Activated T-cell treated with anti-CD3 and anti-CD28 coated beads for 48 hours (primary cell): ENCODE results near the gene SLC37A4.
"Not testable (repeated sequence)": the region's sequence is repeated elsewhere in the genome, so short reads cannot be mapped to it uniquely, and the experiment has no call there.

Experiments
- DNase-seq: peaks from one replicate; pipeline ENCODE4 v3.0.0-alpha.2; 2020; ENCODE audit warnings: low read depth

The SLC37A4 gene

GRCh38 chr11:119041821-119042514 is 11.3 kb upstream of the SLC37A4 start:
- no peak for DNase-seq

GRCh38 chr11:119039471-119039870 is 8.8 kb upstream of the SLC37A4 start:
- not testable (repeated sequence) for DNase-seq

GRCh38 chr11:119038884-119039283 is 8.2 kb upstream of the SLC37A4 start:
- DNase-seq: no peak

GRCh38 chr11:119034813-119035212 is 4.1 kb upstream of the SLC37A4 start:
- DNase-seq: no peak

GRCh38 chr11:119033421-119033820 is 2.7 kb upstream of the SLC37A4 start:
- DNase-seq: not testable (repeated sequence)

- DNase-seq: no peak
Measured at GRCh38 chr11:119031912-119032280, 1.2 kb upstream of the SLC37A4 start.

GRCh38 chr11:119030029-119030328 is 698 bp downstream of the SLC37A4 start:
- no peak for DNase-seq

- DNase-seq: no peak
Measured at GRCh38 chr11:119029340-119030028, 1.2 kb downstream of the SLC37A4 start.

GRCh38 chr11:119029069-119029339 is 1.7 kb downstream of the SLC37A4 start:
- no peak for DNase-seq

- DNase-seq: no peak
Measured at GRCh38 chr11:119028346-119029068, 2.2 kb downstream of the SLC37A4 start.

- no peak for DNase-seq
Measured at GRCh38 chr11:119027561-119028345, 2.9 kb downstream of the SLC37A4 start.

GRCh38 chr11:119026970-119027369 is 3.7 kb downstream of the SLC37A4 start:
- no peak for DNase-seq

GRCh38 chr11:119025978-119026766 is 4.5 kb downstream of the SLC37A4 start:
- DNase-seq: no peak

GRCh38 chr11:119025541-119025940 is 5.1 kb downstream of the SLC37A4 start:
- DNase-seq: no peak

GRCh38 chr11:119025099-119025473 is 5.6 kb downstream of the SLC37A4 start:
- DNase-seq: no peak

GRCh38 chr11:119024430-119025098 is 6.1 kb downstream of the SLC37A4 start:
- DNase-seq: no peak

- DNase-seq: no peak
Measured at GRCh38 chr11:119023741-119024140, 6.9 kb downstream of the SLC37A4 start.

- no peak for DNase-seq
Measured at GRCh38 chr11:119021631-119022030, 9.0 kb downstream of the SLC37A4 start.

- no peak for DNase-seq
Measured at GRCh38 chr11:119019996-119020395, 10.7 kb downstream of the SLC37A4 start.

- DNase-seq: peak; percentile 91
Measured at GRCh38 chr11:119018074-119018938, 12.4 kb downstream of the SLC37A4 start, which contains the start of the genes RPS25 and TRAPPC4. Gene RPS25, minus strand, starts transcription at chr11:119018343. Its CDS starts 59 bp downstream, at chr11:119018284. Gene TRAPPC4, plus strand, starts transcription at chr11:119018766. Its CDS starts 30 bp downstream, at chr11:119018796.
